Putamen (tissue), 1 donor: Measurements from ENCODE around the gene OCIAD1.
"Not testable (repeated sequence)": the region's sequence is repeated elsewhere in the genome, so short reads cannot be mapped to it uniquely, and the experiment has no call there.

Experiments used
- DNase-seq: peaks from one replicate; pipeline ENCODE4 v3.0.0-alpha.2; 2016; ENCODE audit warnings: low spot score

The OCIAD1 gene

DNA sequence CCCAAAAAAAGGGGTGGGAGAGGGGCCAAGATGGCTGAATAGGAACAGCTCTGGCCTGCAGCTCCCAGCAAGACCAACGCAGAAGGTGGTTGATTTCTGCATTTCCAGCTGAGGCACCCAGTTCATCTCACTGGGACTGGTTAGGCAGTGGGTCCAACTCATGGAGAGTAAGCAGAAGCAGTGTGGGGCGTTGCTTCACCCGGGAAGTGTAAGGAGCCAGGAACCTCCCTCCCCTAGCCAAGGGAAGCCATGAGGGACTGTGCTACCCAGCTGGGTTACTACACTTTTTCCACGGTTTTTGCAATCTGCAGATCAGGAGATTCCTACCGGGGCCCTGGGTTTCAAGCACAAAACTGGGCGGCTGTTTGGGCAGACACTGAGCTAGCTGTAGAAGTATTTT is 13.9 kb upstream of the OCIAD1 start:
- DNase-seq = no peak

GRCh38 chr4:48821431-48821830 is 9.5 kb upstream of the OCIAD1 start:
- not testable (repeated sequence) for DNase-seq

DNA sequence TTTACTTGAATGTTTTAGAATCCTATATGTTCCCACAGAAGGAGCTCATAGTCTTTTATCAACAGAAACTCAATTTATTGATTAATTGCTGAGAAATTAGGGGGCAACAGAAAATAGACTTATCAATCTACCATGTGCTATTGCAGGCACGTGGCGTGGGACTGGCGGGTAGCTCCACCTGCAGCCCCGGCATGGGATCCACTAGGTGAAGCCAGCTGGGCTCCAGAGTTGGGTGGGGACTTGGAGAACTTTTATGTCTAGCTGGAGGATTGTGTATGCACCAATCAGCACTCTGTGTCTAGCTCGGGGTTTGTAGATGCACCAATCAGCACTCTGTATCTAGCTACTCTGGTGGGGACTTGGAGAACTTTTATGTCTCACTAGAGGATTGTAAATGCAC is 3.3 kb upstream of the OCIAD1 start:
- no peak for DNase-seq

DNA sequence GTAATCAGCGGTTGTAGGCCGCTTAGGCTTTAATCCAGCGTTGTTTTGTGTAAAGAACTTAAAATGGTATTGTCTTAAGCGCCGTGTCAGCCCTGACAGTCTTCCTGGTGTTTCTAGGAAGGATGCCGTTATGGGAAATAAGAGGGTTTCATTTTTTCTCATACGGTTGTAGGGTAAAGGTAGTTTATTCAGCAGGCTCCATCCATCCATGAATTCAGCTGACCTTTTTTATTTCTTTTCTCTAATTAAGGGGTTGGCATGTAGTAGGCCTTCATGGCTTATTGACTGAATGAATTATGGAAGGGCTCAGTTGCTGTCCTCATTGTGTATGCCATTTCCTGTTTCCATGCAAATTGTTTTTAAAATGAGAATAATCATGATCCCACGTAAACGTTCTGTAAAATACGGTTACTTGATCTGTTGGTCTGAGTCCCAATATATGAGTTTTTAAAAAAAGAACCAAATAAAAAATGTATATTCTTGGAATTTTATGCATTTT is 693 bp downstream of the OCIAD1 start:
- DNase-seq = no peak

DNA sequence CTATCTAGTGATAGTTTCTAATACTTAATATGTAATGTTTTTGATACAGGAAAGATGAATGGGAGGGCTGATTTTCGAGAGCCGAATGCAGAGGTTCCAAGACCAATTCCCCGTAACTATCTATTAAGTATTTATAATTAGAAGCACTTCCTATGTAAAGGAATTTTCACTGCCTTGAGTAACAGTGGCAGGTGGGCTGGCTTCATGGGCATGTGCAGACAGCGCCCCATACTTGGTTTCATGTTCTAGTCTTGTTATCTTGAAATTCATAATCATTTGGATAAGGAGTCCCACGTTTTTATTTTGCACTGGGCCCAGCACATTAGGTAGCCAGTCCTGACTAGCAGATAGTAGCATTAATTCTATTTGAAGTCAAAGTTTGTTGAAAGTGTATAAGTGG is 1.7 kb downstream of the OCIAD1 start:
- no peak for DNase-seq

GRCh38 chr4:48836658-48837057 is 5.8 kb downstream of the OCIAD1 start:
- no peak for DNase-seq

- no peak for DNase-seq
Observed at GRCh38 chr4:48841045-48841827, 10.3 kb downstream of the OCIAD1 start.

- DNase-seq = no peak
Observed at GRCh38 chr4:48844843-48845242, 14.0 kb downstream of the OCIAD1 start.

GRCh38 chr4:48848799-48849198 is 17.9 kb downstream of the OCIAD1 start:
- DNase-seq = not testable (repeated sequence)

DNA sequence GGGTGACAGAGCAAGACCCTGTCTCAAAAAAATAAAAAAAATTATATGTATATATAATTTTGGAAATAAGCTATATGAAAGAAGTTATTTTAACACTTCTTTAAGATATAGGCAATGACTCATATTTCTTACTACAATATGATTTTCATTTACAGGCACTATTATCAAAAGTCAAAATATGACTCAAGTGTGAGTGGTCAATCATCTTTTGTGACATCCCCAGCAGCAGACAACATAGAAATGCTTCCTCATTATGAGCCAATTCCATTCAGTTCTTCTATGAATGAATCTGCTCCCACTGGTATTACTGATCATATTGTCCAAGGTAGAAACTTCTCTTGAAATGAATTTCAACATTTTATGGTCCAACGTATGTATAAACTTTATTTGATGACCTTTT is 20.8 kb downstream of the OCIAD1 start:
- no peak for DNase-seq

- DNase-seq = no peak
Observed at GRCh38 chr4:48853604-48854394, 22.9 kb downstream of the OCIAD1 start.

- no peak for DNase-seq
Observed at GRCh38 chr4:48854395-48854683, 23.5 kb downstream of the OCIAD1 start.

- no peak for DNase-seq
Observed at GRCh38 chr4:48854982-48855381, 24.1 kb downstream of the OCIAD1 start.

GRCh38 chr4:48858130-48858529 is 27.2 kb downstream of the OCIAD1 start:
- no peak for DNase-seq

DNA sequence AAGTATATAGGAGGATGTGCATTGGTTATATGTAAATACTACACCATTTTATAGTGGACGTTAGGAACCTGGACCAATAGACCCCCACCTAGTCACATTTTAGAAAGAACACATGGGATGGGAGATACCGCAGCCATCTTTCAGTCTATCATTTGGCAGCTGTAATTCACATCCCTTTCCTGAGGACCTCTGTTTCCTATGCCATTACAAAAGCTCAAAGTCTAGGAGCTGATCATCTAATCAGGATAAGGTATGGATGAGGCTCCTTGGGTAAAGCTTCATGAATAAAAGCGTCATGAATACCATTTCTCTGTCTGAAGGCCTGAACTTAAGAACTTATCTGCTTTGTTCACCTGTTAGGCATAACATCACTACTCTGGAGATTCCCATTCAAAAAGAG is 31.1 kb downstream of the OCIAD1 start:
- no peak for DNase-seq

DNA sequence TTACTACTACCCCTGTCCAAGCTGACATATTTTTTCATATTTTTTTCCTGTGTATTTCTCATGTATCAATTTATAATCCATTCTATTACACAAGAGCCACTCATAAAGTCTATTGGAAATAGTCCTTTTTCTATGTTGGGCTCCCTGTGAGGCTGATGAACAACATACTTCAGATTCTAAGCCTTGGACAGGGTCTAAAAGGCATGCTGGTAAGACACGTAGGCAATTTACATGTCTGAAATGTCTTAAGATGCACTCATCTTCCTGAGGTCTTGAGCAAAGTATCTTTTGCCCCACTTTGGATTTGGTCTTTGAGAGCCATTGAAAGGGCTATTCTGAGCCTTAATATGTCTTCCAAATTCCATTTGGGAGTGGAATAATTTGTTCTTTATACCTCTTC is 31.8 kb downstream of the OCIAD1 start:
- no peak for DNase-seq

DNA sequence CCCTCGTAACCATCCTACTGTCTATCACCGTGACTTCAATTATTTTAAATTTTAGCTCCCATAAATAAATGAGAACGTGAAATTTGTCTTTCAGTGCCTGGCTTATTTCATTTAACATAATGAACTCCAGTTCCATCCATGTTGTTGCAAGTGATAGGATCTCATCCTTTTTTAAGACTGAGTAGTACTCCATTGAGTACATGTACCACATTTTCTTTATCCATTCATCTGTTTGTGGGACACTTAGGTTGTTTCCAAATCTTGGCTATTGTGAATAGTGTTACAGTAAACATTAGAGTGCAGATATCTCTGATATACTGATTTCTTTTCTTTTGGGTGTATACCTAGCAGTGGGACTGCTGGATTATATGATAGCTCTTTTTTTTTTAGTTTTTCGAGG is 32.8 kb downstream of the OCIAD1 start:
- DNase-seq = no peak

DNA sequence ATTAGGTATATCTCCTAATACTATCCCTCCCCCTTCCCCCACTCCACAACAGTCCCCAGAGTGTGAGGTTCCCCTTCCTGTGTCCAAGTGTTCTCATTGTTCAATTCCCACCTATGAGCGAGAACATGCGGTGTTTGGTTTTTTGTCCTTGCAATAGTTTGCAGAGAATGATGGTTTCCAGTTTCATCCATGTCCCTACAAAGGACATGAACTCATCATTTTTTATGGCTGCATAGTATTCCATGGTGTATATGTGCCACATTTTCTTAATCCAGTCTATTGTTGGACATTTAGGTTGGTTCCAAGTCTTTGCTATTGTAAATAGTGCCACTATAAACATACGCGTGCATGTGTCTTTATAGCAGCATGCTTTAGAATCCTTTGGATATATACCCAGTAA is 33.8 kb downstream of the OCIAD1 start:
- not testable (repeated sequence) for DNase-seq

GRCh38 chr4:48877827-48878535 is 47.1 kb downstream of the OCIAD1 start:
- no peak for DNase-seq

DNA sequence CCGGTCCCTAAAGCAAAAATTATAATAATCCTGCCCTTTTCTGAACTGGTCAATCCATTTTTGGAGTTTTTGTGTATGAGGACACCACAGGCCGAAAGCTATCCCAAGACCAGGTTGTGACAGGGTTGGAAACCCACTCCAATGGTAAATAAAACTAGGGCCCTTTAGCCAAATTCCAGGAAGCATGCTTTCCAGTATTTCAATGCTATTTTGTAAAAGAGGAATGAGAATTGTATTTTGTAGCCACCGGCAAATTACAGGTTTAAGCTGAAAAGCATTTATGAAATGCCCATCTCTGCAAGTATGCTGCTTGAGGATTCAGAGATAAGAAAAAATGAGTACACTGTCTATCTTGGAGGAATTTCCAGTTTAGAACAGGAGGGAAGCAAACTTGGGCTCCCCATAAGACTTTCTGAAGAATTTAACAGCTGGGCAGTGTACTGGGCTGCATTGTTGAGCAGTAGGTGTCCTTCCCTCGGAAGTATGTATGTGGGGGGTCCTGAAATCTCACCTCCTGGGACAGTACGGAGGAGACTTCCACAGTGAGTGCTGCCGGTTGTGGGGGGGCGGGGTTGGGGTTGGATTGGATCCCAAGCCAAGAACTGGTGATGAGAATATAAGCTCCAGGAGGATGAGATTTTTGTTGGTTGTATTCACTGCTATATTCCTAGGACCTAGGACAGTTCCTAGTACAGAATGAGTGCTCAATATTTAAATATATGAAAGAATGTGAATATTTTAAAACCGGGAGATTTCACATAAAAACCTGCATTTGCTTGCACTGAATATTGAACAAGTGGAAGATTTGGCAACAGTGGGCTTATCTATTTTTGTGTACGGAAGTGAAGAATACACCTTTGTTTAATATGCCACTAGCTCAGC is 48.9 kb downstream of the OCIAD1 start:
- no peak for DNase-seq

- not testable (repeated sequence) for DNase-seq
Observed at GRCh38 chr4:48881646-48882045, 50.8 kb downstream of the OCIAD1 start.

- DNase-seq = not testable (repeated sequence)
Observed at GRCh38 chr4:48889750-48890149, 58.9 kb downstream of the OCIAD1 start.
